Measurements from ENCODE around the gene TNFRSF21. TPM values are rescaled to one million over a fixed set of nuclear protein-coding genes. Genes with fewer than 3 reads are reported as not detected.

TNFRSF21 gene
- total and polyA plus RNA-seq, 2 of the 8 experiments (the other 6 are each of a cell fraction or from before 2014, with no cell fraction given): 16.4 to 52.7 TPM

GRCh38 chr6:47342824-47343223, 33.1 kb upstream of the TNFRSF21 start (continued):
- TF ChIP-seq CHD7 (IDR thresholded peaks at IDR 0.05; ENCODE audit: insufficient replicate concordance, low read length): no peak
- no peak for TF ChIP-seq CREB1 (IDR thresholded peaks at IDR 0.05)
- TF ChIP-seq CTBP2 (IDR thresholded peaks at IDR 0.05; ENCODE audit: borderline replicate concordance, insufficient read depth, insufficient read length, low read length): no peak
- TF ChIP-seq CBX5 (IDR thresholded peaks at IDR 0.05; ENCODE audit: low read depth, low read length): no peak
